Measurements from ENCODE around the gene SDR39U1.
"Not testable (repeated sequence)": the region's sequence is repeated elsewhere in the genome, so short reads cannot be mapped to it uniquely, and the experiment has no call there.

Gene SDR39U1

GRCh38 chr14:24465805-24466204, 23.2 kb upstream of the SDR39U1 start:
- TF ChIP-seq POLR2AphosphoS5 (IDR thresholded peaks at IDR 0.05; ENCODE audit: borderline replicate concordance, low read depth, low read length): no peak
- TF ChIP-seq EZH2 (IDR thresholded peaks at IDR 0.05): no peak
- TF ChIP-seq FOXP2 (optimal IDR thresholded peaks at IDR 0.05; ENCODE audit: control extremely low read depth, extremely low read length, insufficient read depth): no peak
- Histone ChIP-seq H3K9ac (ENCODE audit: insufficient read length) (no peak overlapping the region), H3K4me3 (no peak overlapping the region), H3K36me3 (ENCODE audit: insufficient read depth, low read length) (no peaks in the 10 kb centered on the region), H3K9me3 (ENCODE audit: low read depth, low read length) (no peaks in the 10 kb centered on the region), H3K27ac (no peak overlapping the region)
- no peak for DNase-seq (ENCODE audit: low read depth, low spot score)

GRCh38 chr14:24465368-24465767, 22.8 kb upstream of the SDR39U1 start:
- Histone ChIP-seq H3K27ac (no peak overlapping the region), H3K9ac (ENCODE audit: insufficient read length) (no peak overlapping the region), H3K36me3 (ENCODE audit: insufficient read depth, low read length) (no peaks in the 10 kb centered on the region), H3K9me3 (ENCODE audit: low read depth, low read length) (no peaks in the 10 kb centered on the region), H3K4me3 (no peak overlapping the region)
- TF ChIP-seq POLR2AphosphoS5 (IDR thresholded peaks at IDR 0.05; ENCODE audit: borderline replicate concordance, low read depth, low read length) (no peak), EZH2 (IDR thresholded peaks at IDR 0.05) (no peak), FOXP2 (optimal IDR thresholded peaks at IDR 0.05; ENCODE audit: control extremely low read depth, extremely low read length, insufficient read depth) (no peak)
- DNase-seq (ENCODE audit: low read depth, low spot score): no peak

- no peak for DNase-seq (ENCODE audit: low read depth, low spot score)
- Histone ChIP-seq H3K9me3 (ENCODE audit: low read depth, low read length) (no peaks in the 10 kb centered on the region), H3K27ac (no peak overlapping the region), H3K36me3 (ENCODE audit: insufficient read depth, low read length) (no peaks in the 10 kb centered on the region), H3K9ac (ENCODE audit: insufficient read length) (no peak overlapping the region), H3K4me3 (no peak overlapping the region)
- TF ChIP-seq POLR2AphosphoS5 (IDR thresholded peaks at IDR 0.05; ENCODE audit: borderline replicate concordance, low read depth, low read length) (no peak), EZH2 (IDR thresholded peaks at IDR 0.05) (no peak), FOXP2 (optimal IDR thresholded peaks at IDR 0.05; ENCODE audit: control extremely low read depth, extremely low read length, insufficient read depth) (no peak)
Observed at GRCh38 chr14:24463884-24464785, 21.6 kb upstream of the SDR39U1 start.

GRCh38 chr14:24463017-24463883, 20.7 kb upstream of the SDR39U1 start:
- no peak overlapping the region for H3K27ac ChIP-seq
- H3K36me3 ChIP-seq (ENCODE audit: insufficient read depth, low read length): no peaks in the 10 kb centered on the region
- no peak for DNase-seq (ENCODE audit: low read depth, low spot score)
- H3K4me3 ChIP-seq: no peak overlapping the region
- no peak overlapping the region for H3K9ac ChIP-seq (ENCODE audit: insufficient read length)
- TF ChIP-seq FOXP2 (optimal IDR thresholded peaks at IDR 0.05; ENCODE audit: control extremely low read depth, extremely low read length, insufficient read depth) (no peak), POLR2AphosphoS5 (IDR thresholded peaks at IDR 0.05; ENCODE audit: borderline replicate concordance, low read depth, low read length) (no peak), EZH2 (IDR thresholded peaks at IDR 0.05) (no peak)
- H3K9me3 ChIP-seq (ENCODE audit: low read depth, low read length): no peaks in the 10 kb centered on the region

GRCh38 chr14:24461336-24461735, 18.8 kb upstream of the SDR39U1 start:
- TF ChIP-seq POLR2AphosphoS5 (IDR thresholded peaks at IDR 0.05; ENCODE audit: borderline replicate concordance, low read depth, low read length) (no peak), EZH2 (IDR thresholded peaks at IDR 0.05) (no peak), FOXP2 (optimal IDR thresholded peaks at IDR 0.05; ENCODE audit: control extremely low read depth, extremely low read length, insufficient read depth) (no peak)
- H3K4me3 ChIP-seq: no peak overlapping the region
- no peak overlapping the region for H3K9ac ChIP-seq (ENCODE audit: insufficient read length)
- DNase-seq (ENCODE audit: low read depth, low spot score): no peak
- H3K36me3 ChIP-seq (ENCODE audit: insufficient read depth, low read length): no peaks in the 10 kb centered on the region
- H3K9me3 ChIP-seq (ENCODE audit: low read depth, low read length): no peaks in the 10 kb centered on the region
- H3K27ac ChIP-seq: no peak overlapping the region

- no peak for TF ChIP-seq POLR2AphosphoS5 (IDR thresholded peaks at IDR 0.05; ENCODE audit: borderline replicate concordance, low read depth, low read length)
- TF ChIP-seq FOXP2 (optimal IDR thresholded peaks at IDR 0.05; ENCODE audit: control extremely low read depth, extremely low read length, insufficient read depth): no peak
- TF ChIP-seq EZH2 (IDR thresholded peaks at IDR 0.05): no peak
- Histone ChIP-seq H3K9me3 (ENCODE audit: low read depth, low read length) (no peaks in the 10 kb centered on the region), H3K27ac (no peak overlapping the region), H3K36me3 (ENCODE audit: insufficient read depth, low read length) (no peaks in the 10 kb centered on the region), H3K4me3 (no peak overlapping the region), H3K9ac (ENCODE audit: insufficient read length) (no peak overlapping the region)
- no peak for DNase-seq (ENCODE audit: low read depth, low spot score)
Observed at GRCh38 chr14:24459331-24459730, 16.8 kb upstream of the SDR39U1 start.

- Histone ChIP-seq H3K4me3 (no peak overlapping the region), H3K9ac (ENCODE audit: insufficient read length) (no peak overlapping the region), H3K27ac (no peak overlapping the region), H3K36me3 (ENCODE audit: insufficient read depth, low read length) (no peaks in the 10 kb centered on the region), H3K9me3 (ENCODE audit: low read depth, low read length) (no peaks in the 10 kb centered on the region)
- no peak for TF ChIP-seq FOXP2 (optimal IDR thresholded peaks at IDR 0.05; ENCODE audit: control extremely low read depth, extremely low read length, insufficient read depth)
- no peak for TF ChIP-seq EZH2 (IDR thresholded peaks at IDR 0.05)
- TF ChIP-seq POLR2AphosphoS5 (IDR thresholded peaks at IDR 0.05; ENCODE audit: borderline replicate concordance, low read depth, low read length): no peak
- DNase-seq (ENCODE audit: low read depth, low spot score): no peak
Observed at GRCh38 chr14:24458736-24459135, 16.2 kb upstream of the SDR39U1 start.

- Histone ChIP-seq H3K36me3 (ENCODE audit: insufficient read depth, low read length) (no peaks in the 10 kb centered on the region), H3K9ac (ENCODE audit: insufficient read length) (no peak overlapping the region), H3K27ac (no peak overlapping the region), H3K4me3 (no peak overlapping the region), H3K9me3 (ENCODE audit: low read depth, low read length) (no peaks in the 10 kb centered on the region)
- TF ChIP-seq EZH2 (IDR thresholded peaks at IDR 0.05): no peak
- TF ChIP-seq FOXP2 (optimal IDR thresholded peaks at IDR 0.05; ENCODE audit: control extremely low read depth, extremely low read length, insufficient read depth): no peak
- TF ChIP-seq POLR2AphosphoS5 (IDR thresholded peaks at IDR 0.05; ENCODE audit: borderline replicate concordance, low read depth, low read length): no peak
- no peak for DNase-seq (ENCODE audit: low read depth, low spot score)
Observed at GRCh38 chr14:24456980-24457379, 14.4 kb upstream of the SDR39U1 start.

- H3K9me3 ChIP-seq (ENCODE audit: low read depth, low read length); H3K9ac ChIP-seq (ENCODE audit: insufficient read length); H3K4me3 ChIP-seq; DNase-seq (ENCODE audit: low read depth, low spot score); H3K36me3 ChIP-seq (ENCODE audit: insufficient read depth, low read length); H3K27ac ChIP-seq: not testable (repeated sequence)
Observed at GRCh38 chr14:24450828-24451227, 8.3 kb upstream of the SDR39U1 start.
